ENCODE results near the gene MRPL22.
"Not testable (repeated sequence)": the region's sequence is repeated elsewhere in the genome, so short reads cannot be mapped to it uniquely, and the experiment has no call there.

The MRPL22 gene

GRCh38 chr5:154937186-154937717, 3.6 kb upstream of the MRPL22 start:
- Histone ChIP-seq H3K4me2 (ENCODE audit: insufficient read depth, low read length) (peak overlapping the region; percentile 82), H3K27ac (ENCODE audit: low read length) (peak overlapping the region; percentile 93)

GRCh38 chr5:154937718-154938466, 3.0 kb upstream of the MRPL22 start, which contains the start of gene GEMIN5:
Gene GEMIN5, minus strand, starts transcription at chr5:154938211. Its CDS starts 78 bp downstream, at chr5:154938133.
- peak within 1 kb of the TSS; percentile 82 for H3K4me2 ChIP-seq (ENCODE audit: insufficient read depth, low read length)
- no peaks in the 10 kb centered on the region for H3K9me3 ChIP-seq (ENCODE audit: insufficient read depth, low read length, severe bottlenecking)
- peaks cover 20% of the 10 kb centered on the region for H3K36me3 ChIP-seq (ENCODE audit: insufficient read depth, low read length)
- peak within 1 kb of the TSS; percentile 96 to 98 for H3K4me3 ChIP-seq (ENCODE audit: low read depth in 1 of 2, low read length in 2 of 2)
- H3K79me2 ChIP-seq (ENCODE audit: insufficient read depth, low read length), result peaks cover 57% of the 10 kb centered on the region
- no peaks in the 10 kb centered on the region for H3K27me3 ChIP-seq (ENCODE audit: insufficient read depth, low read length, poor library complexity)
- DNase-seq, result peak; percentile 86
- peak within 1 kb of the TSS; percentile 93 for H3K27ac ChIP-seq (ENCODE audit: low read length)
- no peak for TF ChIP-seq CTCF (IDR thresholded peaks at IDR 0.05; ENCODE audit: borderline replicate concordance, extremely low read depth, low read length, poor library complexity, severe bottlenecking)
- no peak for TF ChIP-seq EZH2 (IDR thresholded peaks at IDR 0.05; ENCODE audit: borderline replicate concordance, low read depth, low read length, severe bottlenecking)
- H3K9ac ChIP-seq (ENCODE audit: low read depth, low read length), result peak within 1 kb of the TSS; percentile 88
- H4K20me1 ChIP-seq (ENCODE audit: insufficient read depth, low read length), result no peaks in the 10 kb centered on the region
- peak within 1 kb of the TSS; percentile 97 for H2AFZ ChIP-seq (ENCODE audit: low read depth, low read length)
- peaks cover 57% of the 10 kb centered on the region for H3K4me1 ChIP-seq (ENCODE audit: insufficient read depth, low read length)
- ATAC-seq (ENCODE audit: insufficient read depth, low read depth), result peak; percentile 87

More at GRCh38 chr5:154937186-154937717, 3.6 kb upstream of the MRPL22 start:
- H3K4me3 ChIP-seq (ENCODE audit: low read depth in 1 of 2, low read length in 2 of 2), result peak overlapping the region; percentile 96 to 98
- no peak for TF ChIP-seq CTCF (IDR thresholded peaks at IDR 0.05; ENCODE audit: borderline replicate concordance, extremely low read depth, low read length, poor library complexity, severe bottlenecking)
- no peak for TF ChIP-seq EZH2 (IDR thresholded peaks at IDR 0.05; ENCODE audit: borderline replicate concordance, low read depth, low read length, severe bottlenecking)
- H3K36me3 ChIP-seq (ENCODE audit: insufficient read depth, low read length), result peaks cover 20% of the 10 kb centered on the region
- H3K9ac ChIP-seq (ENCODE audit: low read depth, low read length), result peak overlapping the region; percentile 88
- H2AFZ ChIP-seq (ENCODE audit: low read depth, low read length), result peak overlapping the region; percentile 97
- ATAC-seq (ENCODE audit: insufficient read depth, low read depth), result no peak
- no peaks in the 10 kb centered on the region for H3K9me3 ChIP-seq (ENCODE audit: insufficient read depth, low read length, severe bottlenecking)
- H3K27me3 ChIP-seq (ENCODE audit: insufficient read depth, low read length, poor library complexity), result no peaks in the 10 kb centered on the region
- H4K20me1 ChIP-seq (ENCODE audit: insufficient read depth, low read length), result no peaks in the 10 kb centered on the region
- H3K4me1 ChIP-seq (ENCODE audit: insufficient read depth, low read length), result peaks cover 50% of the 10 kb centered on the region
- no peak for DNase-seq
- H3K79me2 ChIP-seq (ENCODE audit: insufficient read depth, low read length), result peaks cover 50% of the 10 kb centered on the region

DNA sequence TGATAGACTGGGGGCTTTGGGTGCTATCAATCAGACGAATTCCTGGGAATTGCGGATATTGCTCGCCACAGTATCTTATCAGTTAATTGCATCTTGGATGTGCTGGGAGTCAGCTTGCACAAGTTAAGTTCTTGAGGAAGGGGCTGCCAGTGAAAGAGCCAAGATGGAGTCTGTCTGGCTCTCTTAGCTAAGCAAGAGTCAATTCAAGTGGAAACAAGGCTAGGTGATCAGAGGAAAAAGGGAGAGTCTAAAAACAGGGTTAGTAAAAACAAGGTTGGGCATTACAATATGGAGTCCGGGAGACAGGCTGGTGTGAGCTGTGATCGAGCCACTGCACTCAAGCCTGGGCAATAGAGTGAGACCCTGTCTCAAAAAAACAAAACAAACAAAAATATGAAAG, 1.5 kb upstream of the MRPL22 start:
- H3K79me2 ChIP-seq (ENCODE audit: insufficient read depth, low read length), result peaks cover 67% of the 10 kb centered on the region
- H3K27me3 ChIP-seq (ENCODE audit: insufficient read depth, low read length, poor library complexity); H3K9ac ChIP-seq (ENCODE audit: low read depth, low read length); DNase-seq; H3K27ac ChIP-seq (ENCODE audit: low read length); ATAC-seq (ENCODE audit: insufficient read depth, low read depth); H3K4me3 ChIP-seq (ENCODE audit: low read depth in 1 of 2, low read length in 2 of 2); H4K20me1 ChIP-seq (ENCODE audit: insufficient read depth, low read length); H3K9me3 ChIP-seq (ENCODE audit: insufficient read depth, low read length, severe bottlenecking); H3K4me2 ChIP-seq (ENCODE audit: insufficient read depth, low read length): not testable (repeated sequence)
- peaks cover 61% of the 10 kb centered on the region for H3K4me1 ChIP-seq (ENCODE audit: insufficient read depth, low read length)
- peaks cover 19% of the 10 kb centered on the region for H3K36me3 ChIP-seq (ENCODE audit: insufficient read depth, low read length)
- H2AFZ ChIP-seq (ENCODE audit: low read depth, low read length), result peak overlapping the region; percentile 56

DNA sequence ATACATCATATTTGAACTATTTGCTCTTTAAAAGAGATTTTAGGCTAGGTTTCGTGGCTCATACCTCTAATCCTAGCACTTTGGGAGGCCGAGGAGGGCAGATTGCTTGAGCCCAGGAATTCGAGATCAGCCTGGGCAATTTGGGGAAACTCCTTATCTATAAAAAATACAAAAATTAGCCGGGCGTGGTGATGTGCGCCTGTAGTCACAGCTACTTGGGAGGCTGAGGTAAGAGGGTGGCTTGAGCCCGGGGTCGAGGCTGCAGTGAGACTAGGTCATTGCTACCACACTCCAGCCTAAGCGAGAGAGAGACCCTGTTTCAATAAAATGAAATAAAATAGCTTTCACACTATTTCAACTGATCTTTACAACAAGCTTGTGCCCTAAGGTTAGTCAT, 500 bp upstream of the MRPL22 start:
- peaks cover 11% of the 10 kb centered on the region for H3K36me3 ChIP-seq (ENCODE audit: insufficient read depth, low read length)
- peak overlapping the region; percentile 88 for H3K27ac ChIP-seq (ENCODE audit: low read length)
- peaks cover 69% of the 10 kb centered on the region for H3K79me2 ChIP-seq (ENCODE audit: insufficient read depth, low read length)
- H2AFZ ChIP-seq (ENCODE audit: low read depth, low read length), result peak overlapping the region; percentile 93
- no peak for TF ChIP-seq CTCF (IDR thresholded peaks at IDR 0.05; ENCODE audit: borderline replicate concordance, extremely low read depth, low read length, poor library complexity, severe bottlenecking)
- no peak for TF ChIP-seq EZH2 (IDR thresholded peaks at IDR 0.05; ENCODE audit: borderline replicate concordance, low read depth, low read length, severe bottlenecking)
- peak overlapping the region; percentile 85 to 93; a peak in 3 of 4 replicates for H3K4me3 ChIP-seq (ENCODE audit: low read depth in 1 of 2, low read length in 2 of 2)
- ATAC-seq (ENCODE audit: insufficient read depth, low read depth) (no peak), DNase-seq (no peak)
- peak overlapping the region; percentile 68 for H3K9ac ChIP-seq (ENCODE audit: low read depth, low read length)
- H3K4me2 ChIP-seq (ENCODE audit: insufficient read depth, low read length), result peak overlapping the region; percentile 86
- H4K20me1 ChIP-seq (ENCODE audit: insufficient read depth, low read length), result peaks cover under 1% of the 10 kb centered on the region; the same call in 1 of the 2 replicates
- no peaks in the 10 kb centered on the region for H3K27me3 ChIP-seq (ENCODE audit: insufficient read depth, low read length, poor library complexity)
- no peaks in the 10 kb centered on the region for H3K9me3 ChIP-seq (ENCODE audit: insufficient read depth, low read length, severe bottlenecking)
- H3K4me1 ChIP-seq (ENCODE audit: insufficient read depth, low read length), result peaks cover 64% of the 10 kb centered on the region
